PC-3 (cell line): ENCODE data around the gene GPR50.

Experiments
- CTCF ChIP-seq: fragments of 300-600 bp; sonication (generic); conservative IDR thresholded peaks from 2 replicates; pipeline ENCODE4 v1.5.1; 2017; ENCODE audit warnings: antibody characterized with exemption, low read depth, mild to moderate bottlenecking, low read length
- EZH2 ChIP-seq: fragments of 300-600 bp; sonication (generic); IDR thresholded peaks from one replicate; pipeline ENCODE4 v1.6.1; 2017; ENCODE audit warnings: antibody characterized with exemption, mild to moderate bottlenecking, low read length; ENCODE audit not compliant: unreplicated experiment

DNA sequence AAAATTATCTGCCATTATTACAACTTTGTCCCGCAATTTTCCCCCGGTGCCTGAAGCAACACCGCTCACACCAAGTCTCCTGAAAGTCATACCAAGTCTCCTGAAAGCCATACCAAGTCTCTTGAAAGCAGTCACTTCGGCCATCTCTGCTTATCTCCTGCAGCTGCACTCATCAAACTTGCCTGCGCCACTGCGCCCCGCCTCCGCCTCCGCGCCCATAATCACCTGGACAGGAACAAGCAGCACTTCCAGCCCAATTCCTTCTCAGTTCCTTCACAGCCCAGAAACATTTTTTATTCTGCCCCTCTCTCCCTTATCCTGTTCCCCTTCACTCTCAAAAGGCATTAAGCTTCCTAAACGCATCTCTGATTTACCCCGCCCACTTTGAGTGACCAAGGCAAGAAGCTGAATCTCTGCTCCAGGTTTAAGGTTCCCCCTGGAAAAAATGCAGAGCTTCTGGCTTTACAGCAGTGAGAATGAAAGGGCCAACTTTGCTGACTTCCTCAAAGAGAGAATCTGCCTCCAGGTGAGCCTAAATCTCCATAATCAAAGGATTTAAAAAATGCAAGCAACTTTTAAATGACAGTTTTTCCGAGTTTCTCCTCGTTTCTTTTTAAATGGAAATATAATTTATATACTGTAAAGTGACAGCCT, 7.7 kb downstream of the GPR50 start:
- TF ChIP-seq CTCF (no peak), EZH2 (no peak)
